Activated CD4-positive, CD25-positive, alpha-beta regulatory T cell treated with anti-CD3 and anti-CD28 coated beads, Interleukin-2, amount 50 U/mL, for 24 hours (primary cell): ENCODE data around the gene MYPN.
"Not testable (repeated sequence)": the region's sequence is repeated elsewhere in the genome, so short reads cannot be mapped to it uniquely, and the experiment has no call there.

ENCODE experiments used
- ATAC-seq, 2 donors: fragments of 150-1000 bp; cut with Tn5 transposase; one replicate each; pipeline ENCODE4 v1.10.0; 2021; ENCODE audit warnings: mild to moderate bottlenecking in 1 of 2, moderate library complexity in 1 of 2

The MYPN gene

GRCh38 chr10:68135922-68136792 is 26.9 kb downstream of the MYPN start:
- no peak for ATAC-seq

DNA sequence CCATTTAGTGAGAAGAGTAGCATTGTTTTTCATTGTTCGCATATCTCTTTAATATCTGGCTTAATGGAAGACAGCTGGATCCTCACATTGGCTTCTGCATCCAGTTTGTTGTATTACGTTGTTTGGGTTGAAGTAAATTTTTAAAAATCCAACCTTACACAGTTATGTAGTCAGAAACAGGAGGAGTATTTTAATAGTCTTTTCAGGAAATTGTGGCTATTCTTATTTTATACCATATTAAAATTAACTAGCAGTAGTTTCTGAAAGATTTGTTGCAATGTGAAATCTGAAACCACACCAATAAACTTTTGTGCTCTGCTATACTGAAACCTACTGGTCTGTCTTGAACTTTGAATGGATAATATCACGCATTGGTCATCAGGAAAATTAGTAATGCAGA is 27.9 kb downstream of the MYPN start:
- no peak for ATAC-seq

GRCh38 chr10:68138526-68138925 is 29.2 kb downstream of the MYPN start:
- no peak for ATAC-seq

DNA sequence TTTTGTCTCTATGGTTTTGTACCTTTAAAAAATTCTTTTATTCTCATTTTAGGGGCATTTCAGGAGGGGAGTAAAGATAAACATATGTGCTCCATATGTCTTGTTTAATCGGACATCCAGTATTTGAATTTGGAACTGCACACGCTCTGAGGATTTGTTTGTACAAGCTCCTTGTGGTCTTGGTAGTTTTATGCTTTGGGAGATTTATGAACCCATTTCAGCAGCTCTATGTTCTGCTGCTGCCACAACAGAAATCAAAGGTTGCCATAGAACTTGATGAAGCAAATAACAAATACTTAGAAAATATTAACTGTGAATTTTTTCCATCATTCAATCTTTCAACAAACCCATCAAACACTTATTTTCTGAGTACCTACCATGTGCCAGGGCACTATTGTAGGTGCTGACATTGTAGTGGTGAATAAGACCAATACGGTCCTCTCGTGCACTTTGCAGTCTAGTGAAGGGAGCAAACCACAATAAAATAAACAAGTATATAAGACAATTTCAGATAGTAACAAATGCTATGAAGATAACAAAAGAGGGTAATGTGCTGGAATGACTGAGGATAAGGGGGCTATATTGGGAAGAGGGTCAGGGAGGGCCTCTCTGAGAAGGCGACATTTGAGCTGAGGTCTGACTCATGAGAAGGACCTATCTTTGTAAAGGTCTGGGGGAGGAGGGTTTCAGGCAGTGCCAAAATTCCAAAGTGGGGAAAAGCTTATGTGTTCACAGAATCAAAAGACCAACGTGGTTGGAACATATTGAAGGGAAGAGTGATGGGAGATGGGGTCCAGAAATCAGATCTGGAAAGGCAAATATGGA is 30.4 kb downstream of the MYPN start:
- no peak for ATAC-seq

DNA sequence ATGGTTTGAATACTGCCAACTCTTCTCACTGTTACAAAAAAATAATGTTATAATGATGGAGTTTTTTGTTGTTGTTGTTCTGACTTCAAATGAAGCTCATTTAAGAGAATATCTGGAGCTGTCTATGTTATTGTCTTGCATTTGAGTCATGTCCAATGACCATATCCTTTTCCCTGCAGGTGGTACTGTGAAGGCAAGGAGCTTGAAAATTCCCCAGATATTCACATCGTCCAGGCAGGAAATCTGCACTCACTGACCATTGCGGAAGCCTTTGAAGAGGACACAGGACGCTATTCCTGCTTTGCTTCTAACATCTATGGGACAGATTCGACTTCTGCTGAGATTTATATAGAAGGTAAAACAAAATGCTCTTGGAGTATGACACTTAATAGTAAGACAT is 33.5 kb downstream of the MYPN start:
- ATAC-seq: no peak

- ATAC-seq: no peak
Measured at GRCh38 chr10:68144709-68145108, 35.4 kb downstream of the MYPN start.

DNA sequence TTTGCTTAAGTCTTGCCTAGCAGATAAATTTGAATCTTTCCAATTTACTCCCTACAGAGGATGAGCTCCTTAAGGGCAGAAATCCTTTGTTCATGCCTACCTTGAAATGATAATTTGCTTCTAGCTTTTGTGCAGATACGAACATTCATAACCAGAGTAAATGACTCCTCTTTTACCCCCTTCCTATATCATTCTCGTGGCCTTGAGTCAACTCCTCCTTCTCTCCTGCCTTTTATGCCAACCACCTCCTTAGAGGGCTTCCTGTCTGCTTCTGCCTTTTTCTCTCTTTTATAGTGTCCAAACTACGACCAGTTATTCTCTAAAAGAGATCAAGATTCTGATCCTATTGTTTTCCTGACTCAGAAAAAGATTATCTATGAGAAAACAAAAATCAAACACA is 36.4 kb downstream of the MYPN start:
- no peak for ATAC-seq

GRCh38 chr10:68146133-68146532 is 36.8 kb downstream of the MYPN start:
- no peak for ATAC-seq

GRCh38 chr10:68151453-68151852 is 42.2 kb downstream of the MYPN start:
- peak; percentile 24 to 48 for ATAC-seq

GRCh38 chr10:68153473-68154210 is 44.4 kb downstream of the MYPN start:
- ATAC-seq: peak in 1 of 2 donors; percentile 36

DNA sequence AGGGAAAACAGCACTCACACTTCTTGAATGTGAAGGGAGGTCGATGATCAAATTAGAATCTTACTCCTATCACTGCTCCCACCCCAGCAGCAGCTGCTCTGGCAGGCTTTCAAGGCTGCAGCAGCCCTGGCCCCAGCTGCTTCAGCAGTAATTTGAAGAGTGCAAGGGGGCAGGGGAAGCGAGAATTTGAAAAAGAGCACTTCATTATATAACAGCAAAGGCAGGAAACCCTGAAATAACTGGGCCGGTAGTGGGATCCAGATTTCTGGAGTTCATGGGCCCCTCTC is 44.9 kb downstream of the MYPN start:
- no peak for ATAC-seq

DNA sequence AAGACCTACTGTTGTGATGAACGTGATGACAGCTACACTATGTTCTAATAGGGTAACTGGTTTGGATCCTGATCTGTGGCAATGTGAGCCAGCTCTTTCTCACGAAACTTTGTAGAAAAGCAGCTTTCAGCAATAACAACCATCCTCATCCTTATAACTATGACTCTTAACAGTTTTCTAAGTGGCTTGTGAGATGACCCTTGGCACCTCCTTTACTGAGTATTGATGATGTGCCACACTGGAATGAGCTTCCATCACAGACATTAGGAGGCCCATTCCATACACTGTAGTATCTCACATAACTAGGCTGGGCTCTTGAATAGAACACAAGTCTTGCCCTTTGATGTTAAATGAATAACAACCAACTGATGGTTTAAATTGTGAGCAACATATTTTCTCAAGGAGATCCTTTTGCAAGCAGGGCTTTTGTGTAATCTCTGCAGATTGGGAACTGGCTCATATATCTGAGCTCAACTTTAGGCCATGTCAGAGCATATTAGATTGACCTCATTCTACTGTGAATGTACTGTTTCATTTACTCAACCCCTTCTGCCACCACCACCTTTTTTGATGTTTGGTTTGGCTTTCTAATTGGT is 46.4 kb downstream of the MYPN start:
- no peak for ATAC-seq

DNA sequence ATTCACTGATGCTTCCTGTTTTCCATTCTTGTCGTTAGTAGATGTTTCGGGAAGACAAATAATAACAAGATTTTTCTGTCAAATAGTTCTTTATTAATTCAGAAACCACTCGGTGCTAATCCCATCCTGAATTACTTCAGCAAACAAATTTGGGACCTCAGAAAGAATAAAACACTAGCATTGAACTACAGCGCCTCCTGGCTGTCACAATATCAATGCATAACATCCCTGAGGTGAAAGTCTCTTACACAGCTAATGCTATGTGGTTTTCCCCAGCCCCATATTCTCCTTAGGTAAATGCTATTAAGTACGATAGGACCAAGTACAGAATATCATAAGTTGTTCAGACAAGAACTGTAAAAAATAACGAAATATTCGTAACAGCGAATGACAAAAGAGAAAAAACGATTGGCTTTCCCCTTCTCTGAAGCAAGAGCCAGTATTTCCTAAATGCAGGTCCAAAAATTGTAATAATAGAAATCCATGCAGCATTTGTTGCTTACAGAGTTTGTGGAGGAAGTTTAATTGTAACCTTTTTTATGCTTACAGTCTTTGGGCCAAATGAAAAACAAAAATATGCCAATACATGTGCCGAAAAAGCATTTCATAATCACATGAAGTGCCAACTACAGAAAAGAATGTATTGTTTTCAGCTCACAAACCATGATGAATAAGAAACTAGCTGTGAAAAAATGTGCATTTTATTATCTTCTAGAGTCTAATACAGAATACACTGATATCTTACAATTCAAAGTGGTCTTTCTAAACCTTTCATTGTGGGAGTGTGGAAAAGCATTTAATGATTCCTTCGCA is 47.3 kb downstream of the MYPN start:
- peak in 1 of 2 donors; percentile 65 for ATAC-seq

GRCh38 chr10:68157522-68157921 is 48.2 kb downstream of the MYPN start:
- not testable (repeated sequence) for ATAC-seq

DNA sequence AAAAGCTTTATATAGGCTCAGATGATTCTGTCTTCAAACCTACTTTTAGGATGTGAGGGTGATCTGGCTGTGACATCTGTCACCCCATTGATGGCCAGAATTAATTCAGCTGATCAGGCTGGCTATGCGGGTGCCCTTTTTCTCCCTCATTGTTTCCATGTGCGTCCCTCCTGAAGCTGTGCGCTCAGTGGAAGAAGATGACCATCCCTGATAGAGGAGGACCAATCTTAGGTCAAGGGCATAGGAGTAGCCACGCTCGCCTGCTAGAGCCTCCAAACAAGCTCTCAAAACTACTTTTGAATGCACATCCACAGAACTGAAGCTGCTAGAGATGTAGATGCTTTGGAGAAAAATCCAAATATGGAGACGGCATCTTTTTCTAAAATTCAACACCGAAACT is 48.7 kb downstream of the MYPN start:
- ATAC-seq: no peak

DNA sequence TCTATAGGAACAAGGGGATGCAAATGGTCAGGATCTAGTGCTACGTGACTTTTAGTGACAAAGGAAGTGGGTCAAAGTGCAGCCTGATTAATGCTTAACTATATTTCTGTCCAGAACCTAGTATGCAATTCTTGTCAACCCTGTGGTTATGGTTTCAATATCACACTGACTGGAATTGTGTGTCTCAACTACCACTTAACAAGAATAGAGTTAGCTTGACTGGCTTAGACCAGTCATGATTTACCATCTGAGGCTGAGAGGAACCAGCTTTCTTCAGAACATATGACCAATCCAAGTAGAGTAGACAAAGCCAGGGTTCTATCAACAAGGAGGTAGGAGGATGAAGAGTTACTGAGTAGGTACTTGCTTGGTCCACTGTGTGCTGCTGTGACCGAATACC is 54.4 kb downstream of the MYPN start:
- ATAC-seq: peak; percentile 20 to 25

GRCh38 chr10:68165643-68166042 is 56.4 kb downstream of the MYPN start:
- no peak for ATAC-seq

GRCh38 chr10:68166871-68167585 is 57.7 kb downstream of the MYPN start:
- ATAC-seq: no peak

DNA sequence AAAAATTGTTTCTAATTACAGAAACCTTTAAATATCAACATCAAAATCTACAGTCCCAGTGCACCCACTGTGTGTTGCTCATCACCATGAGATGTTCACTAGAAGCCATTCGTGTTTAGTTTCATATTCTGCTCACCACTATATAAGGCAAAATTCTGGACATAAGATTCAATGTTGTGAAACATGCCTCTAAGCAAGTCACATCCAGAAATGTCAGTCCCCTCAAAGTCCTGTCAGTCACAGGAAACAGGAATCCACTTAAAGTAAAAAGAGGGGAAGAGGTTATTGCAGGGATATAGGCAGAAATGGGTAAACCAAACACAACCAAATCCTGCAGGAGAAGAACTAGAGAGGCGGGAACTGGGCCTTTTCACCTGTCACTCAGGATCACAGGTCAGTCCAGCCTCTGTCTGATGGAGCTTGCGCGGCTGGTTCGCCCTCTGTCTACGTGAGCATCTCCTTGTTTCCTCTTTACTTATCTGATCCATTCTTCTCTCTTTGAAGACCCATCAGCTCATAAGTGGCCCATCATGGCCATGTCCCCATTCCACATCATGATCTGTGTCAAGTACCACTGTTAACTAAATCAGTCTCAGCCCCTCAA is 58.4 kb downstream of the MYPN start:
- ATAC-seq: no peak

DNA sequence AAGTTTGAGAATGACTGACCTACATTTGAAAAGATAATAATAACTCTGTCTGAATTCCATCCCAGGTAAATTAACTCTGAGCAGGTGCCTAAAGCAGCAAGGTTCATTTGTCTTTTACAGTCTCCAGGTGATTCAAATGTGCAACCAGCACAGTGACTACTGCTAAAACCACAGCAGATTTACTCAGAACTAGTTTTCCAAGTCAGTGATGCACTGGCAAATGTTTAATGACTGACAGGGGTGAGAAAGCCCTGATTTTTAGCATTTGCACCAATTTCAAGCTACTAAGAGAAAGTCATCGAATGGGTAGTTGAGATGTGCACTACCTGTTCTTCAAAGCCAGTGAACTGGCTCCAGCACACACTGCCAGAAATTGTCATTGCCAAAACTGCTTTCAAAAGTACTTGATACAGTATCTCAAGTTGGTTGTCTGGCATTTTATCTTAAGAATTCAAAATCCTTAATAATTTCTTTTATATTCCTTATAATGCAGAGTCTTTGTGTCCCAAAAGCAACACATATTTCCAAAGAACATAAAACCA is 62.3 kb downstream of the MYPN start:
- ATAC-seq: no peak

GRCh38 chr10:68172324-68172723 is 63.0 kb downstream of the MYPN start:
- ATAC-seq: no peak
